Activated CD8-positive, alpha-beta memory T cell treated with anti-CD3 and anti-CD28 coated beads, Interleukin-2, amount 50 U/mL, for 24 hours (primary cell): Measurements from ENCODE around the gene GPS1.

ENCODE experiments used
- DNase-seq: peaks from one replicate; pipeline ENCODE4 v3.0.0-alpha.2; 2020; ENCODE audit errors: extremely low read depth

Gene GPS1

GRCh38 chr17:82045936-82046484 lies 5.7 kb upstream of the GPS1 start:
- no peak for DNase-seq

- no peak for DNase-seq
These were observed 4.8 kb upstream of the GPS1 start for GRCh38 chr17:82046903-82047302.

- DNase-seq: no peak
These were observed 4.3 kb upstream of the GPS1 start for GRCh38 chr17:82047379-82047778.

GRCh38 chr17:82047914-82048570 lies 3.7 kb upstream of the GPS1 start:
- DNase-seq: no peak

GRCh38 chr17:82048571-82048971 lies 3.1 kb upstream of the GPS1 start:
- DNase-seq: no peak

- DNase-seq: no peak
These were observed 2.6 kb upstream of the GPS1 start for GRCh38 chr17:82049106-82049505.

GRCh38 chr17:82049521-82049971 lies 2.2 kb upstream of the GPS1 start:
- no peak for DNase-seq

GRCh38 chr17:82050152-82050760 lies 1.4 kb upstream of the GPS1 start:
- DNase-seq: no peak

- DNase-seq: no peak
These were observed 697 bp upstream of the GPS1 start for GRCh38 chr17:82050761-82051641.

- DNase-seq: no peak
These were observed 951 bp downstream of the GPS1 start for GRCh38 chr17:82052638-82053059.

- DNase-seq: no peak
These were observed 1.4 kb downstream of the GPS1 start for GRCh38 chr17:82053130-82053529.

- DNase-seq: no peak
These were observed 2.0 kb downstream of the GPS1 start for GRCh38 chr17:82053556-82054263.

- no peak for DNase-seq
These were observed 2.8 kb downstream of the GPS1 start for GRCh38 chr17:82054351-82055022.

- DNase-seq: no peak
These were observed 3.6 kb downstream of the GPS1 start for GRCh38 chr17:82055023-82055964.

- no peak for DNase-seq
These were observed 4.4 kb downstream of the GPS1 start for GRCh38 chr17:82055965-82056728.

- no peak for DNase-seq
These were observed 5.3 kb downstream of the GPS1 start for GRCh38 chr17:82056729-82057621.

GRCh38 chr17:82058230-82058854 lies 6.6 kb downstream of the GPS1 start:
- DNase-seq: no peak

- no peak for DNase-seq
These were observed 7.2 kb downstream of the GPS1 start for GRCh38 chr17:82058855-82059249.
